ENCODE data around the gene OPA3.

DNA sequence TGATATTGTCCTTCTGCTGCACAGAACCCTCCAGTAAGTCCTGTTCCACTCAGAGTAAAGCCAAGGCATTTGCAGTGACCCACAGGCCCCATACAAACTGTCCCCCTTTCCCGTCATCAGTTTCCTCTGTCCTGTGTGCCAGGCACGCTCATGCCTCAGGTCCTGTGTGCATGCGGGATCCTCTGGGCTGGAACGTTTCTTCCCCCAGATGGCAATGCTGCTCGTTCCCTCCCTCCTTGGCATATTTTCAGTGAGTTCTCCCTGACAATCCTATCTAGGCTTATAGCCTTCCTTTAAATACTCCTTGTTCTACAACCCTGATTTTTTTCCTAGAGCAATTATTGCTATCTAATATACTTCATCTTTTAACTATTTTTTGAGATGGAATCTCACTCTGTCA, 5.7 kb downstream of the OPA3 start:
- TF ChIP-seq POLR2A (IDR thresholded peaks at IDR 0.05): no peak
- TF ChIP-seq, protein P1, sequence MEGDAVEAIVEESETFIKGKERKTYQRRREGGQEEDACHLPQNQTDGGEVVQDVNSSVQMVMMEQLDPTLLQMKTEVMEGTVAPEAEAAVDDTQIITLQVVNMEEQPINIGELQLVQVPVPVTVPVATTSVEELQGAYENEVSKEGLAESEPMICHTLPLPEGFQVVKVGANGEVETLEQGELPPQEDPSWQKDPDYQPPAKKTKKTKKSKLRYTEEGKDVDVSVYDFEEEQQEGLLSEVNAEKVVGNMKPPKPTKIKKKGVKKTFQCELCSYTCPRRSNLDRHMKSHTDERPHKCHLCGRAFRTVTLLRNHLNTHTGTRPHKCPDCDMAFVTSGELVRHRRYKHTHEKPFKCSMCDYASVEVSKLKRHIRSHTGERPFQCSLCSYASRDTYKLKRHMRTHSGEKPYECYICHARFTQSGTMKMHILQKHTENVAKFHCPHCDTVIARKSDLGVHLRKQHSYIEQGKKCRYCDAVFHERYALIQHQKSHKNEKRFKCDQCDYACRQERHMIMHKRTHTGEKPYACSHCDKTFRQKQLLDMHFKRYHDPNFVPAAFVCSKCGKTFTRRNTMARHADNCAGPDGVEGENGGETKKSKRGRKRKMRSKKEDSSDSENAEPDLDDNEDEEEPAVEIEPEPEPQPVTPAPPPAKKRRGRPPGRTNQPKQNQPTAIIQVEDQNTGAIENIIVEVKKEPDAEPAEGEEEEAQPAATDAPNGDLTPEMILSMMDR (IDR thresholded peaks at IDR 0.05): no peak
